ENCODE results near the gene OR2Y1.

OR2Y1 gene

DNA sequence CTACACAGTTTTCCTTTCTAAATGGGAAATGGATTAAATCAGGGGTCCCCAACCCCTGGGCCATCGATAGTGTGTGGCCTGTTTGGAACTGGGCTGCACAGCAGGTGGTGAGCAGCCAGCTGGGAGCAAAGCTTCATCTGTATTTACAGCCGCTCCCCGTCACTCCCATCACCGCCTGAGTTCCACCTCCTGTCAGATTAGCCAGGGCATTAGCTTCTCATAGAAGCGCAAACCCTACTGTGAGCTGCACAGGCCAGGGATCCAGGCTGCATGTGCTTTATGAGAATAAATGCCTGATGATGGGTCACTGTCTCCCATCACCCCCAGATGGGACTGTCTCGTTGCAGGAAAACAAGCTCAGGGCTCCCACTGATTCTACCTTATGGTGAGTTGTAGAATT is 49.3 kb downstream of the OR2Y1 start:
- DNase-seq: no peak
- no peaks in the 10 kb centered on the region for H3K36me3 Mint-ChIP-seq (ENCODE audit: low read depth)
- TF ChIP-seq, protein P1, sequence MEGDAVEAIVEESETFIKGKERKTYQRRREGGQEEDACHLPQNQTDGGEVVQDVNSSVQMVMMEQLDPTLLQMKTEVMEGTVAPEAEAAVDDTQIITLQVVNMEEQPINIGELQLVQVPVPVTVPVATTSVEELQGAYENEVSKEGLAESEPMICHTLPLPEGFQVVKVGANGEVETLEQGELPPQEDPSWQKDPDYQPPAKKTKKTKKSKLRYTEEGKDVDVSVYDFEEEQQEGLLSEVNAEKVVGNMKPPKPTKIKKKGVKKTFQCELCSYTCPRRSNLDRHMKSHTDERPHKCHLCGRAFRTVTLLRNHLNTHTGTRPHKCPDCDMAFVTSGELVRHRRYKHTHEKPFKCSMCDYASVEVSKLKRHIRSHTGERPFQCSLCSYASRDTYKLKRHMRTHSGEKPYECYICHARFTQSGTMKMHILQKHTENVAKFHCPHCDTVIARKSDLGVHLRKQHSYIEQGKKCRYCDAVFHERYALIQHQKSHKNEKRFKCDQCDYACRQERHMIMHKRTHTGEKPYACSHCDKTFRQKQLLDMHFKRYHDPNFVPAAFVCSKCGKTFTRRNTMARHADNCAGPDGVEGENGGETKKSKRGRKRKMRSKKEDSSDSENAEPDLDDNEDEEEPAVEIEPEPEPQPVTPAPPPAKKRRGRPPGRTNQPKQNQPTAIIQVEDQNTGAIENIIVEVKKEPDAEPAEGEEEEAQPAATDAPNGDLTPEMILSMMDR (IDR thresholded peaks at IDR 0.05): no peak
- H3K27me3 Mint-ChIP-seq (ENCODE audit: low read depth, poor library complexity): peaks cover 25% of the 10 kb centered on the region
- H3K27ac Mint-ChIP-seq: no peak overlapping the region
- peaks cover 11% of the 10 kb centered on the region for H3K9me3 Mint-ChIP-seq
- H3K4me1 Mint-ChIP-seq: peaks cover 32% of the 10 kb centered on the region
- no peak overlapping the region for H3K4me3 Mint-ChIP-seq

DNA sequence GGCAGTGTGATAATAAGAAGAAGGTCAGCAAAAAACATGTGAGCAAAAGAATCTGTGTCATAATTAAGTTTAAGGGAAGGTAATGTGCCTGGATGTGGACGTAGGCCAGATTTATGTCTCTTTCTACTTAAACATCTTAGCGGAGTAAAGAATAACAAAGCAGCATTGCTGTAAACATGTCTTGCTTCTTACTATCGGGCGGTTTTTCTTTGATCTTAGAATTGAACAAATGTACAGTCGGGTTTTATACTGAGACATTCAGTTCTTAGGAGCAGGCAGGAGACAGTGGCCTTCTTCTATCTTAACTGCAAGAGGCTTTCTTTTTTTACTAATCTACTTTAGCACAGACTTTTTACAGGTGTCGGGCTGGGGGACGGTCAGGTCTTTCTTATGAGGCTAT is 50.1 kb downstream of the OR2Y1 start:
- no peaks in the 10 kb centered on the region for H3K36me3 Mint-ChIP-seq (ENCODE audit: low read depth)
- peaks cover 6% of the 10 kb centered on the region for H3K9me3 Mint-ChIP-seq
- H3K27ac Mint-ChIP-seq: no peak overlapping the region
- TF ChIP-seq, protein P1 (IDR thresholded peaks at IDR 0.05): no peak
- peaks cover 32% of the 10 kb centered on the region for H3K4me1 Mint-ChIP-seq
- H3K4me3 Mint-ChIP-seq: no peak overlapping the region
- no peak for DNase-seq
- H3K27me3 Mint-ChIP-seq (ENCODE audit: low read depth, poor library complexity): peaks cover 27% of the 10 kb centered on the region

Measured in nephron progenitor cell (in vitro differentiated cells).